ENCODE results near the gene MPST.

DNA sequence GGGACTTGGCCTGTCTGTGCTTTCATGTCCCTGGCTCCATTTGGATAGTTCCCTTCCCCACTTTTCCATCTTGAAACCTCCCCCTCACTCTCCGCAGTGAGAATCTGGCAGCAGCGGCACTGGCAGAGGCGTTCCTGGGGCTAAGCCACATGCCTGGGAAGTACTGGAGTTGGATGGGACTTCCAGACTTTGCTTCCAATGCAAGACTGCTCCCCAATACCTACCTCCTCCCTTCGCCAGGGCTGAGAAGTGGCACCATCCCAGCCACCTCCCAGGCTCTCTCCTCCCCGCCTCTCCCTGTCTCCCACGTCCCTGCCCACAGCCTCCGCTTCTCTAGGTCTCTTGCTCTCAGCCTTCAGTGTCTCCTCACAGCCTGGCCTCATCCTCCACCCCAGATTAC is 16.9 kb upstream of the MPST start:
- TF ChIP-seq CTCF (conservative IDR thresholded peaks at IDR 0.05; ENCODE audit: low read depth, low read length) (no peak), EZH2 (IDR thresholded peaks at IDR 0.05; ENCODE audit: borderline replicate concordance, low read depth, low read length, poor library complexity, severe bottlenecking) (no peak)

Measured in A673 (cell line).